Neural cell (in vitro differentiated cells): ENCODE results near the gene IGF2BP2. TPM values are rescaled to one million over a fixed set of nuclear protein-coding genes. Genes with fewer than 3 reads are reported as not detected.

Experiments
- H2AFZ ChIP-seq: fragments of 200-600, 300-800 bp; sonication (generic), shearing (Covaris generic); 2 replicates; pipeline ENCODE4 v1.6.0; 2014; ENCODE audit warnings: low read depth, mild to moderate bottlenecking, antibody characterized with exemption, low read length, moderate library complexity
- H3F3A ChIP-seq: fragments of 200-600 bp; shearing (Covaris generic); 2 replicates; pipeline ENCODE4 v1.6.1; 2016; ENCODE audit warnings: mild to moderate bottlenecking, moderate library complexity, mixed read lengths, antibody characterized with exemption, low read length; ENCODE audit not compliant: insufficient read depth, poor library complexity, severe bottlenecking
- H3K27ac ChIP-seq: fragments of 200-600, 300-800 bp; sonication (generic), shearing (Covaris generic); 2 replicates; pipeline ENCODE4 v1.5.1; 2014; ENCODE audit warnings: mild to moderate bottlenecking, low read length, moderate library complexity
- H3K27me3 ChIP-seq: fragments of 300-800, 200-600 bp; sonication (generic), shearing (Covaris generic); 2 replicates; pipeline ENCODE4 v1.6.0; 2014; ENCODE audit warnings: mild to moderate bottlenecking, low read depth, low read length, moderate library complexity; ENCODE audit not compliant: insufficient read depth
- H3K36me3 ChIP-seq: fragments of 300-800, 200-600 bp; sonication (generic), shearing (Covaris generic); 2 replicates; pipeline ENCODE4 v1.5.1; 2014; ENCODE audit warnings: mild to moderate bottlenecking, antibody characterized with exemption, low read length, moderate library complexity; ENCODE audit not compliant: insufficient read depth
- H3K4me2 ChIP-seq: fragments of 300-800, 200-600 bp; sonication (generic), shearing (Covaris generic); 2 replicates; pipeline ENCODE4 v1.6.0; 2014; ENCODE audit warnings: mild to moderate bottlenecking, low read length
- H3K4me3 ChIP-seq: fragments of 300-800, 200-600 bp; sonication (generic), shearing (Covaris generic); 2 replicates; pipeline ENCODE4 v1.5.1; 2014; ENCODE audit warnings: mild to moderate bottlenecking, low read length, moderate library complexity
- H3K79me2 ChIP-seq: fragments of 200-600 bp; shearing (Covaris generic); replicated peaks from 2 replicates; pipeline ENCODE4 v1.6.0; 2014; ENCODE audit warnings: mild to moderate bottlenecking, low read length, moderate library complexity; ENCODE audit not compliant: insufficient read depth
- H3K9ac ChIP-seq: fragments of 300-800, 200-600 bp; sonication (generic), shearing (Covaris generic); 2 replicates; pipeline ENCODE4 v1.6.1; 2016; ENCODE audit warnings: mild to moderate bottlenecking, low read length, mixed read lengths
- H3K9me2 ChIP-seq: fragments of 200-600 bp; shearing (Covaris generic); 2 replicates; pipeline ENCODE4 v1.6.1; 2016; ENCODE audit warnings: mild to moderate bottlenecking, low read length, mixed read lengths; ENCODE audit not compliant: insufficient read depth
- H3K9me3 ChIP-seq: fragments of 200-600, 300-800 bp; sonication (generic), shearing (Covaris generic); 2 replicates; pipeline ENCODE4 v1.6.1; 2016; ENCODE audit warnings: mild to moderate bottlenecking, mixed run types, low read length, moderate library complexity, mixed read lengths
- H4K20me1 ChIP-seq: fragments of 200-600 bp; shearing (Covaris generic); 2 replicates; pipeline ENCODE4 v1.6.1; 2016; ENCODE audit warnings: mild to moderate bottlenecking, mixed run types; ENCODE audit not compliant: insufficient read depth
- EP300 ChIP-seq: fragments of 450-650 bp; conservative IDR thresholded peaks from 2 replicates; pipeline ENCODE4 v1.6.1; 2014; ENCODE audit warnings: antibody characterized with exemption, mild to moderate bottlenecking, moderate library complexity; ENCODE audit not compliant: poor library complexity, severe bottlenecking
- EZH2 ChIP-seq: fragments of 200-600, 300-800 bp; shearing (Covaris generic), sonication (generic); IDR thresholded peaks from 2 replicates; pipeline ENCODE4 v1.6.1; 2014; ENCODE audit warnings: antibody characterized with exemption, low read length, borderline replicate concordance, mild to moderate bottlenecking; ENCODE audit not compliant: insufficient read depth, poor library complexity, severe bottlenecking
- MXI1 ChIP-seq: fragments of 450-650 bp; conservative IDR thresholded peaks from 2 replicates; pipeline ENCODE4 v1.6.1; 2014; ENCODE audit warnings: antibody characterized with exemption, mild to moderate bottlenecking; ENCODE audit not compliant: poor library complexity, severe bottlenecking
- POLR2AphosphoS5 ChIP-seq: IDR thresholded peaks from 2 replicates; pipeline ENCODE4 v1.6.1; 2012
- RAD21 ChIP-seq: fragments of 450-650 bp; conservative IDR thresholded peaks from 2 replicates; pipeline ENCODE4 v1.6.1; 2014; ENCODE audit warnings: antibody characterized with exemption, mild to moderate bottlenecking, moderate library complexity
- SMC3 ChIP-seq: fragments of 450-650 bp; conservative IDR thresholded peaks from 2 replicates; pipeline ENCODE4 v1.6.1; 2014; ENCODE audit warnings: antibody characterized with exemption, mild to moderate bottlenecking, moderate library complexity; ENCODE audit not compliant: poor library complexity
- TAF1 ChIP-seq: IDR thresholded peaks from 2 replicates; pipeline ENCODE4 v1.6.1; 2012; ENCODE audit warnings: low read depth
- polyA plus RNA-seq: library from polyadenylated mRNA; depleted of rRNA; stranded (reverse); fragments of >200 nt; gene quantifications from 2 replicates; pipeline ENCODE4 v1.2.3, GENCODE V29; 2014
- TF ChIP-seq, protein P1 (sequence below): fragments of 450-650 bp; IDR thresholded peaks from 2 replicates; pipeline ENCODE4 v1.5.1; 2014; ENCODE audit warnings: antibody characterized with exemption, mild to moderate bottlenecking, moderate library complexity; ENCODE audit not compliant: poor library complexity, severe bottlenecking
- TF ChIP-seq, protein P2 (sequence below): IDR thresholded peaks from 2 replicates; pipeline ENCODE4 v1.6.1; 2012; ENCODE audit warnings: borderline replicate concordance

IGF2BP2 gene
- polyA plus RNA-seq, 1 donor from 2014 or later: 46.6 TPM

- no peak overlapping the region for H3K27ac ChIP-seq
- TF ChIP-seq POLR2AphosphoS5: no peak
- TF ChIP-seq, protein P1, sequence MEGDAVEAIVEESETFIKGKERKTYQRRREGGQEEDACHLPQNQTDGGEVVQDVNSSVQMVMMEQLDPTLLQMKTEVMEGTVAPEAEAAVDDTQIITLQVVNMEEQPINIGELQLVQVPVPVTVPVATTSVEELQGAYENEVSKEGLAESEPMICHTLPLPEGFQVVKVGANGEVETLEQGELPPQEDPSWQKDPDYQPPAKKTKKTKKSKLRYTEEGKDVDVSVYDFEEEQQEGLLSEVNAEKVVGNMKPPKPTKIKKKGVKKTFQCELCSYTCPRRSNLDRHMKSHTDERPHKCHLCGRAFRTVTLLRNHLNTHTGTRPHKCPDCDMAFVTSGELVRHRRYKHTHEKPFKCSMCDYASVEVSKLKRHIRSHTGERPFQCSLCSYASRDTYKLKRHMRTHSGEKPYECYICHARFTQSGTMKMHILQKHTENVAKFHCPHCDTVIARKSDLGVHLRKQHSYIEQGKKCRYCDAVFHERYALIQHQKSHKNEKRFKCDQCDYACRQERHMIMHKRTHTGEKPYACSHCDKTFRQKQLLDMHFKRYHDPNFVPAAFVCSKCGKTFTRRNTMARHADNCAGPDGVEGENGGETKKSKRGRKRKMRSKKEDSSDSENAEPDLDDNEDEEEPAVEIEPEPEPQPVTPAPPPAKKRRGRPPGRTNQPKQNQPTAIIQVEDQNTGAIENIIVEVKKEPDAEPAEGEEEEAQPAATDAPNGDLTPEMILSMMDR: no peak
- TF ChIP-seq SMC3: no peak
- TF ChIP-seq, protein P2, sequence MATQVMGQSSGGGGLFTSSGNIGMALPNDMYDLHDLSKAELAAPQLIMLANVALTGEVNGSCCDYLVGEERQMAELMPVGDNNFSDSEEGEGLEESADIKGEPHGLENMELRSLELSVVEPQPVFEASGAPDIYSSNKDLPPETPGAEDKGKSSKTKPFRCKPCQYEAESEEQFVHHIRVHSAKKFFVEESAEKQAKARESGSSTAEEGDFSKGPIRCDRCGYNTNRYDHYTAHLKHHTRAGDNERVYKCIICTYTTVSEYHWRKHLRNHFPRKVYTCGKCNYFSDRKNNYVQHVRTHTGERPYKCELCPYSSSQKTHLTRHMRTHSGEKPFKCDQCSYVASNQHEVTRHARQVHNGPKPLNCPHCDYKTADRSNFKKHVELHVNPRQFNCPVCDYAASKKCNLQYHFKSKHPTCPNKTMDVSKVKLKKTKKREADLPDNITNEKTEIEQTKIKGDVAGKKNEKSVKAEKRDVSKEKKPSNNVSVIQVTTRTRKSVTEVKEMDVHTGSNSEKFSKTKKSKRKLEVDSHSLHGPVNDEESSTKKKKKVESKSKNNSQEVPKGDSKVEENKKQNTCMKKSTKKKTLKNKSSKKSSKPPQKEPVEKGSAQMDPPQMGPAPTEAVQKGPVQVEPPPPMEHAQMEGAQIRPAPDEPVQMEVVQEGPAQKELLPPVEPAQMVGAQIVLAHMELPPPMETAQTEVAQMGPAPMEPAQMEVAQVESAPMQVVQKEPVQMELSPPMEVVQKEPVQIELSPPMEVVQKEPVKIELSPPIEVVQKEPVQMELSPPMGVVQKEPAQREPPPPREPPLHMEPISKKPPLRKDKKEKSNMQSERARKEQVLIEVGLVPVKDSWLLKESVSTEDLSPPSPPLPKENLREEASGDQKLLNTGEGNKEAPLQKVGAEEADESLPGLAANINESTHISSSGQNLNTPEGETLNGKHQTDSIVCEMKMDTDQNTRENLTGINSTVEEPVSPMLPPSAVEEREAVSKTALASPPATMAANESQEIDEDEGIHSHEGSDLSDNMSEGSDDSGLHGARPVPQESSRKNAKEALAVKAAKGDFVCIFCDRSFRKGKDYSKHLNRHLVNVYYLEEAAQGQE: no peak
- TF ChIP-seq MXI1: no peak
- TF ChIP-seq TAF1: no peak
- no peak for TF ChIP-seq EZH2
- TF ChIP-seq RAD21: no peak
- TF ChIP-seq EP300: no peak
- H3K27me3 ChIP-seq: no peaks in the 10 kb centered on the region
These were observed 41.7 kb upstream of the IGF2BP2 start for GRCh38 chr3:185866555-185866954.

GRCh38 chr3:185865247-185865646 lies 40.4 kb upstream of the IGF2BP2 start:
- no peak overlapping the region for H3K4me2 ChIP-seq
- H2AFZ ChIP-seq: no peak overlapping the region
- H3K79me2 ChIP-seq: no peaks in the 10 kb centered on the region
- TF ChIP-seq, protein P2: no peak
- TF ChIP-seq EP300: no peak
- no peak for TF ChIP-seq RAD21
- no peak for TF ChIP-seq EZH2
- TF ChIP-seq MXI1: no peak
- no peak for TF ChIP-seq TAF1
- no peak for TF ChIP-seq SMC3
- TF ChIP-seq POLR2AphosphoS5: no peak
- TF ChIP-seq, protein P1: no peak
- no peaks in the 10 kb centered on the region for H3K9me3 ChIP-seq
- no peak overlapping the region for H3K27ac ChIP-seq
- no peaks in the 10 kb centered on the region for H3K27me3 ChIP-seq
- no peak overlapping the region for H3K4me3 ChIP-seq
- H3F3A ChIP-seq: no peaks in the 10 kb centered on the region
- no peaks in the 10 kb centered on the region for H3K36me3 ChIP-seq
- no peaks in the 10 kb centered on the region for H3K9me2 ChIP-seq
- no peaks in the 10 kb centered on the region for H4K20me1 ChIP-seq
- no peak overlapping the region for H3K9ac ChIP-seq

More at GRCh38 chr3:185866555-185866954, 41.7 kb upstream of the IGF2BP2 start:
- Histone ChIP-seq H3F3A (no peaks in the 10 kb centered on the region), H3K9me2 (no peaks in the 10 kb centered on the region), H3K36me3 (no peaks in the 10 kb centered on the region), H2AFZ (no peak overlapping the region), H3K79me2 (no peaks in the 10 kb centered on the region), H3K4me2 (no peak overlapping the region), H4K20me1 (no peaks in the 10 kb centered on the region), H3K9ac (no peak overlapping the region), H3K9me3 (no peaks in the 10 kb centered on the region), H3K4me3 (no peak overlapping the region)
